GM19099 (cell line): ENCODE results near the gene OBP2B.
"Not testable (repeated sequence)": the region's sequence is repeated elsewhere in the genome, so short reads cannot be mapped to it uniquely, and the experiment has no call there.

Experiments
- POLR2A ChIP-seq: IDR thresholded peaks from 3 replicates; pipeline ENCODE4 v1.6.1; 2011; ENCODE audit warnings: low read depth; ENCODE audit not compliant: insufficient read length; ENCODE audit errors: extremely low read depth

Gene OBP2B, protein sequence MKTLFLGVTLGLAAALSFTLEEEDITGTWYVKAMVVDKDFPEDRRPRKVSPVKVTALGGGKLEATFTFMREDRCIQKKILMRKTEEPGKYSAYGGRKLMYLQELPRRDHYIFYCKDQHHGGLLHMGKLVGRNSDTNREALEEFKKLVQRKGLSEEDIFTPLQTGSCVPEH

DNA sequence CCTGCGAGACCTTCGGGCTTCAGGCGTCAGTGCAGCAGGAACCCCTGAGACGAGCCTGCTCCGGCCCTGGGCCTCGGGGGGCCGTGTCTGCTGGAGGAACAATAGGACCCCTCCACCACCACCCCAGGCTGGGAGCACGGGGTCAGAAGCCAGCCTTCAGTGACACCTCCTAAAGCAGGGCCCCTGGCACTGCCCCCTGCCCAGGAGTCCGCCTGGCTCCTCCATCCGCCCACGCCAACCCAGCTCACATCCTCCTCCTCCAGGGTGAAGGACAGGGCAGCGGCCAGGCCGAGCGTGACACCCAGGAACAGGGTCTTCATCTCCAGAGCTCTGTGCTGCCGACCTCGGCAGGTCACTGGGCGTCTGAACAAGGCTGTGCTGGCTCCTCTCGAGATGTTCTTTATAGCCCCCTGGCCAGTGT, at the start of gene OBP2B:
OBP2B (minus strand) TSS at position 371 of the 421 bp plus-strand sequence; CDS start at position 320, 51 bp downstream.
- not testable (repeated sequence) for TF ChIP-seq POLR2A

DNA sequence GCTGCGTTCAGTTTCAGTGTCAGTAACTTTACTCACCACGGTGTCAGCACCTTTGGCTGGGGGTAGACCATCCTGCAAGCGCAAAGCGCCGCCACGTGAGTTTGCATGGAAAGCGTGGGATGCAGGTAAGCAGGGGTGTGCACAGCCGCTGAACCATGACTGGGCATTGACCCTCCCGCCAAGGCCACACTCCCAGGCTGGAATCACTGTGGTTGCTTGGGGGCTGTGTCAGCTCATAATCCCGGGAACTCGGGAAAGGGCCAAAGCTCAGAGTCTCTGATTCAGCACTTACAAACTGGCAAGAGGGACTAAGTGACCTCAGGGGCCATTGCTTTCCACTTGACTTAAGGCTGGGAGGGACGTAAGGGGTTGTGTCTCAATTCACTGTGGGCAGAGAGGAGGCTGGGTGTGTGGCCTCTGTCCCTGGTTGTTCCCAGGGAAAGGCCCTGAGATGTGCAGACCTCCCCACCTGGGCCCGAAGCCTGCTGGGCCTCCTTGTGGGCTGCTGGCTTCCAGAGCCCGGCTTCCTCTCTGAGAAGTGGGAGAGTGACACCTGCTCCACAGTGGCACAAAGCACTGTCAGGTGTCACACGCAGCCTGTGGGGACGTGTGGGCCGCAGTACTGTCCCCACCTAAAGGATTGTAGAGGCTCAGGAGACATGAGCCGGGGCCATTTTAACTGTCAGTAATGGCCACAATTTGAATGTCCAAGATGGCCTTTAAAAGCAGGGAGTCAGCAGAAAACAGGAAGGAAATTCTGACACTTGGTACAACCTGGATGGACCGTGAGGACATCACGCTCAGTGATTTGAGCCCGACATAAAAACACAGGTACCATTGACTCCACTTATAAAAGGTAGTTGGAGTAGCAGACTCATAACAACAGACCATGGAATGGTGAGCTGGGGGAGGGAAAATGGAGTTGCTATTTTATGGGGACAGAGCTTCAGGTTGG, 49.3 kb upstream of the OBP2B start:
- TF ChIP-seq POLR2A: no peak

DNA sequence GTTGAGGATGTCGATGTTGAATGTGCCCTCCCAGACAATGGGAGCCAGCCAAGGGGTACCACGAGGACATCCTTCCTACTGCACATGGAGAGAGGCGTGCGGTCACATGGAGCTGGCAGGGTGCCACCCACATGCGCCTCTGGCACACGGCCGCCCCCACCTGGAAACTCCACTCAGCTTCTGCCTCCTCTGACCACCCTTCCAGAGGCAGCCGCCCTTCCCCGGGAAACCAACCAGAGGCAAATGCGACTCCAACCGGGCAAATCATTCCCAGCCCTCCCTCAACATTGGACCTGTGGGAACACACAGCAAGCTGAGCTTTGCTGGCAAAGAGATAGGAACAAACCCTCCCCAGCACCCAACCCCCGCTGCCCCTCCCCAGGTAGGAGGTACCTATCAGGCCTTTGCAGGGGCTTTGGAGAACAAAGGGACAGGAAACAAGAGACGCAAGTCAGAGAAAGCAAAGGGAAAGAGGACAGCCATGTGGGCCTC, 48.5 kb upstream of the OBP2B start:
- TF ChIP-seq POLR2A: no peak

DNA sequence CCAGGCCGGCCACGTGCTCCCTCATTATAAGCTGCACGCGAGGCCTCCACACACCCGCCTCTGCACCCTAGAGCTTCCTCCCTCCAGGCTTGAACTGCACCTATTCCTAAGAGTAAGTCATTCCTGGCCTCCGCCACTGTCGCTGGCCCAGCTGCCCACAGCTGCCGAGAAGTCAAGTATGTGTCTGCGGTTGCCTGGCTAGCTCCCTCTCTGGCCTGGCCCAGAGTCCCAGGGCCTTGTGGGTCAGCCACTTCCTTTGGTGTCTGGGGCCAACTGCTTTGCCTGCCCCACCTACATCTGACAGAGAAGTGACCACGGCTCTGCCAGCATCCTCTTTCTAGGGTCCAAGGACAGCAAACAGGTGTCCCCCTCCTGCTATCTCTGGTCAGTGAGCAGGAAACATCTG, 47.6 kb upstream of the OBP2B start:
- no peak for TF ChIP-seq POLR2A

DNA sequence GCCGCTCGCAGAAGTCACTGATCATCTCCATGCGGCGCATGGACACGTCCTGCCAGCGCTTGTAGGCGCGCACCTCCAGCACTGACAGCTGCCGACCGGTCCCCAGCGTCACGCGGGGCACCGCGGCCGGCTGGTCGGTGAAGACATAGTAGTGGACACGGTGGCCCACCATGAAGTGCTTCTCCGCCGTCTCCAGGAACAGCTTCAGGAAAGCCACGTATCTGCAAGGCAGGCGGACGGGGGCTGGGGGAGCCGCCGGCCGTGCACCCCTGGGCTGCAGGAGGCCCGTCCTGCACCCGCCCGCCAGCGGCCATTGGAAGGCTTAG, 47.0 kb upstream of the OBP2B start:
- no peak for TF ChIP-seq POLR2A

DNA sequence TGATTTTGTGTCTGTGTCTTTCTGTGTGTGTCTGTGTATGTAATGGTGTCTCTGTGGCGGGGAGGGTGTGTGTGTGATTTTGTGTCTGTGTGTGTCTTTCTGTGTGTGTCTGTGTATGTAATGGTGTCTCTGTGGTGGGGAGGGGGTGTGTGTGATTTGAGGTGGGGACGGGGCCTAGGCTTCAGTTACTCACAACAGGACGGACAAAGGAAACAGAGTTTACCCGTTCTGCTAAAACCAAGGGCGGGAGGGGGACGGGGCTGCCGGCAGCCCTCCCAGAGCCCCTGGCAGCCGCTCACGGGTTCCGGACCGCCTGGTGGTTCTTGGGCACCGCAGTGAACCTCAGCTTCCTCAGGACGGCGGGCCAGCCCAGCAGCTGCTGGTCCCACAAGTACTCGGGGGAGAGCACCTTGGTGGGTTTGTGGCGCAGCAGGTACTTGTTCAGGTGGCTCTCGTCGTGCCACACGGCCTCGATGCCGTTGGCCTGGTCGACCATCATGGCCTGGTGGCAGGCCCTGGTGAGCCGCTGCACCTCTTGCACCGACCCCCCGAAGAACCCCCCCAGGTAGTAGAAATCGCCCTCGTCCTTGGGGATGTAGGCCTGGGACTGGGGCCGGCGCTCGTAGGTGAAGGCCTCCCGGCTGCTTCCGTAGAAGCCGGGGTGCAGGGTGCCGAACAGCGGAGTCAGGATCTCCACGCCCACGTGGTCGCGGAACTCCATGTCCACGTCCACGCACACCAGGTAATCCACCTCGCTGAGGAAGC, 46.5 kb upstream of the OBP2B start:
- no peak for TF ChIP-seq POLR2A

DNA sequence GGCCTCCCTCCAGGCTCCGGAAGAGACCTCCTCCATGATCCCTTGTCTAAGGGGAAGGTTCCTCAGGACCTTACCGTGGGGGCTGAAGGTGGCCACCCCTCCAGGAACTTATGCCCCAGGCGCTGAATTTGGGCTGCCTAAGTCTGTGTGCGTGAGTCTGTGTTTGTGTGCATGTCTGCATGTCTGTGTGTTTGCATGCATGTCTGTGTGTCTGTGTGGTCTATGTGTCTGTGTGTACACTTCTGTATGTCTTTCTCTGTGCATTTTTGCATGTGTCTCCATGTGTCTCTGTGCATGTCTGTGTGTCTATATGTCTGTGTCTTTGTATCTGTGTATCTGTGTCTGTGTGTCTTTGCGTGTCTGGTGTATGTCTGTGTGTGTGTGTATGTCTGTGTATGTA, 45.4 kb upstream of the OBP2B start:
- TF ChIP-seq POLR2A: no peak

DNA sequence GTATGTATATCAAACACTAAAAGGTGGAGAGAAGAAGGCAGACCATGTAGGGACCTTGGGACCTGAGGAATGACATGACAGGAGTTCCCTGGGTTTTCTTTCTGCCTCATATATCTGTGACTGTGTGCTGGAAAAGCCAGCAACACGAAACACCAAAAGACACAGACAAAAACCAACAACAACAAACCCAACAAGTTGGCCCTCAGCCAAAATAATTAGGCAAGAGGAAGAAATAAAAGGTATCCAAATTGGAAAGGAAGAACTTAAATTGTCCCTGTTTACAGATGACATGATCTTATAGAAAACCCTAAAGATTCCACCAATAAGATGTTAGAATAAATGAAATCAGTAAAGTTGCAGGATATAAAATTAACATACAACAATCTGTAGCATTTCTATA, 44.2 kb upstream of the OBP2B start:
- no peak for TF ChIP-seq POLR2A

DNA sequence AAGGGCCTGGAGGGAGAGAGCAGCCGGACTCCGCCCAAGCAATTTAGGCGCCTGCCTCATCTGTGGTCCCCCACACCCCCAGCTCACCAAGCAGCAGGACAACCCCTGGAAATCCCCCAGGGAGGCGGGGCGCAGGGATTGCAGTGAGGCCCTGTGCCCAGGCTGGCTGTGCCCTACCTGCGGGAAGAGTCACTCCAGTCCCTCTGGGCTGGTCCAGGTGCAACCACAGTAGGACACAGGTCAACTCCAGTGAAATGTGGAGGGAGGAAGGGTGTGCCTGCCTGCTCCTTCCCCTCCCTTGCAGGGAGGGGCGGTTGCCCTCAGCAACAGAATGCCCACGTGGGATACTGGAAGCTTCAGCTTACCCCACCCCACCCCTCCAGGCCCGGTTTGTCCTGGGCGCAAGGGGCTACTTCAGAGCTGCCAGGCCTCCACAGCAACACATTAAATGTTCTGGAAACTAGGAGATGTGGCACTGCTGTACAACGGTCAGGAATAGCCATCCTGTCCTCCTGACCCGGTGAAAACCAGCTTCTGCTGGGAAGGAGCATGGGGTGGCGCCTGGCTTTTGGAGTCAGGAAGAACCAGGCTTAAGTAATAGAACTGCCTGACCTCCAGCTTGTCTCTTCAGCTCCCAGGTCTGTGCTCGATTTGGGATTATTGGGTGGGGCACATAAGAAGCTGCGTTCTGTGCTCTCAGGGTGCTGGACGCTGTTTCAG, 43.4 kb upstream of the OBP2B start:
- TF ChIP-seq POLR2A: no peak

DNA sequence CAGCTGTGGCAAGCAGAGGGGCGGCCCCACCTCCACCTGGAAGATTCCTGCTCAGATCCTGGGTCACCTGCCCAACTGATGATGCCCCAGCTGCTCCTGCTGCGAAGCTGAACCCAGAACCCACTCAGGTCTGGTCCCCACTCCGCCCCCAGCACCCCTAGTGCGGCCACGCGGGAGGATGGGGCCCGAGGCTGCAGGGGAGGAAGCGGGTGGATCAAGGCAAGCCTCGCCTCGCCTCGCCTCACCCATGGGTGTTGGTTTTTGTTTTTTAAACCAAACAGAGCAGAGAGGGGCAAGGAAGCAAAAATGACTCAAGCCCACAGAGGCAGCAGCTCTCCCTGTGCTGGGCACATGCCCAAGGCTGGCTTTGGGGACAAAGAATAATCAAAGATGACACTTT, 42.7 kb upstream of the OBP2B start:
- no peak for TF ChIP-seq POLR2A

DNA sequence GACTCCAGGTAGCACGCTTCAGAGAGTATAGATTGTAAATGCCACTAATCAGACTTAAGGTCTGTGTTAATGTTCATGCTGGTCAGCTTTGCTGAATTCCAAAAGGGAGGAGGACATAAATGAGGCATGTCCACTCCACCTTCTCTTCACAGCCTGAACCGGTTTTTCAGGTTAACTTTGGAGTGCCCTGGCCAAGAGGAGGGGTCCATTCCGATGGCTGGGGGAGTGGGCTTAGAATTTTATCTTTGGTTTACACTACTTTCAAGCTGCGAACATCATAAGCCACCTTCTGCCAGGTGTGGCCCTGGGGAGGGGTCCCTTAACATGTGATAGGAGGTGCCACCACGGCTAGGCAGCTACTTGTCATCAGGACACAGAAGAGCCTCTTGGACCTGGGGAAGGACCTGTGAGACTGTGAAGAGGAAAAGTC, 41.7 kb upstream of the OBP2B start:
- TF ChIP-seq POLR2A: no peak

DNA sequence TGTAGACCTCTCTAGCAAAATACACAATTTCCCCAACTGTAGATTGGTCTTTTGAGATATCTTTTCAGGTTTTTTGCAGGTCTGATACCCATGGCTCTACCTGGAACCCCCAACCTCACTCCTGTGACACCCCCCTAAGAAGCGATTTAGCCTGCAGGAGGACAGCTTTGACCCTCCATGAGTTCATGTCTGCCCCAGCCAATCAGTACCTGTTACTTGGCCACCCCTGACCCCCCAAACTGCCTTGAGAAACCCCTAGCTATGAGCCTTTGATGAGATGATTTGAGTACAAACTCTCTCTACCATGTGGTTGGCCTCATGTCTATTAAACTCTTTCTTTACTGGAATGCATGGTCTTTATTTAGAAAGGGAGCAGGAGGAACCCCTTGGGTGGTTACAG, 40.3 kb upstream of the OBP2B start:
- TF ChIP-seq POLR2A: no peak

DNA sequence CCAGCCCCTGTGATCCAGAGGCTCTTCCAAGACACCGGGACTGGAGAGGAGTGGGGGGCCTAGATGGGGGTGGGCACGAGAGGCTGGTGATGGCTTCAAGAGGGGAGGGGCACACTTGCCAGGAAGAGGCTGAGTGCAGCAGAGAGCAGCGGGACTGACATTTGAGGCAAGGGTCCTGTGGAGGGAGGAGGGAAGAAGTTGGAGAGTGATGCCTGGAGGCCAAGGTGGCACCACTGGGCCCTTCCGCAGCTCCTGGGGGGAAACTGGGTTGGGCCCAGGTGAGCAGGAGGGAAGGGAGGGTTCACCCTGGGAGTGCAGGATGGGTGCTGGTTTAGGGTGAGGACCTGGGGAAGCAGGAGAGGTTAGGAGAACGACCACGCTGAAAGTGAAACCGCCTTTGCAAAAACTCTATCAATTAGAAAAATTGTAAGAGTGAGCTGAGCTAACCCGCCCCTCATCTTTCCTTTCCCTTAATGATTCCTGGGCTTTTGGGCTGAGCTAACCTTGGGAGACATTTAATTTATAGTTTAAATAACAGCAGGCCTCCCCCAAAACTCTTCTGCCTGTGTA, 39.8 kb upstream of the OBP2B start:
- no peak for TF ChIP-seq POLR2A

DNA sequence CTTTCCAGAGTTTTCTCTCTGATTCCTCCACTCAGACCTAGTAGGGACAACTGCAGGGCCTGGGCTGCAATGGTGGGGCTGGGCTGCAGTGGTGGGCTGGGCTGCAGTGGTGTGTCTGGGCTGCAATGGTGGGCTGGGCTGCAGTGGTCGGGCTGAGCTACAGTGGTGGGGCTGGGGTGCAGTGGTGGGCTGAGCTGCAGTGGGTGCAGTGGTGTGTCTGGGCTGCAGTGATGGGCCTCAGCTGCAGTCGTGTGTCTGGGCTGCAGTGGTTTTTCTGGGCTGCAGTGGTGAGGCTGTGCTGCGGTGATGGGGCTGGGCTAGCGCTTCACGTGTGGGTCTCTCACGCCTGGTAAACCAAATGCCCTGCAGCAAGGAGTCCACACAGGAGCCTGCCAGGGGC, 38.6 kb upstream of the OBP2B start:
- no peak for TF ChIP-seq POLR2A

DNA sequence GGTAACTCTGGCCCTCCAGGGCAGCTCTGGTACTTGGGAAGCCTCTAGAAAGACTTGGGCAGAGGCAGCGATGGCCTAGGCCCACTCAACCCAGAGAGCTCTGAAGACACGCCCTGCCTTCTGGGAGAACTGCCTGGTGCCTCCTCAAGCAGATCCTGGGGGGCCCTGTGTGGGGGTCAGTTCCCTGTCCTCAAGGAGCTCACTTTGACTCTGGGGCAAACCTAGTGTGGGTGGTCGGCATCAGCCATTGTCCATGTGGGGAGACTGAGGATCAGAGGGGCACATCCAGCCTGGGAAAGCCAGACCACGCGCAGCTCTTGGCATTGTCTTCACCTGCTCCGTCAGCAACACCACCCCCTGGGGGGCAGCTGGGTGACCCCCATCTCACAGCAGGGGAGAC, 37.9 kb upstream of the OBP2B start:
- no peak for TF ChIP-seq POLR2A

DNA sequence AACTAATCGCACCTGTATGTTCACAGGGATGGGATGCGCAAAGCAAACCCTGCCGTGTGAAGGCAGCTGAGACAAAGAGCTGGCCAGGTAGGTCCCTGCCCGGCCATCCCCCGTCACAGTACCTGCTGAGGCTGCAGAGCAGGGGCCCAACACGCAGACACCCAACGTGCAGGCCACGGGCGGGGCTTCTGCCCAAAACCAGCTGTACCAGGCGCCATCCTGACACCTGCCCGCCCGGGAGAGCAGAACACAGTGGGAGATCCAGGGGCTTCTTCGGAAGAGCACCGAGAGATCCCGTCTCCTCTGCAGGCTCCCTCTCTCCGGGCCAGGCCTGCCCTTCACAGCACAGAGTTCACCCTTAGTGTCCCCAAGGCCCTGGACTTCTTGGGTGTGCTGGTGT, 37.5 kb upstream of the OBP2B start:
- no peak for TF ChIP-seq POLR2A
